ENCODE measurements around the gene HSPB1. TPM values are rescaled to one million over a fixed set of nuclear protein-coding genes. Genes with fewer than 3 reads are reported as not detected.
A peak's percentile ranks its signal among the peaks of the same experiment; 100 is the strongest.

The HSPB1 gene
- total and polyA plus RNA-seq, 7 experiments from 2014 or later: 26.3 to 93.5 (median 40.6) TPM

DNA sequence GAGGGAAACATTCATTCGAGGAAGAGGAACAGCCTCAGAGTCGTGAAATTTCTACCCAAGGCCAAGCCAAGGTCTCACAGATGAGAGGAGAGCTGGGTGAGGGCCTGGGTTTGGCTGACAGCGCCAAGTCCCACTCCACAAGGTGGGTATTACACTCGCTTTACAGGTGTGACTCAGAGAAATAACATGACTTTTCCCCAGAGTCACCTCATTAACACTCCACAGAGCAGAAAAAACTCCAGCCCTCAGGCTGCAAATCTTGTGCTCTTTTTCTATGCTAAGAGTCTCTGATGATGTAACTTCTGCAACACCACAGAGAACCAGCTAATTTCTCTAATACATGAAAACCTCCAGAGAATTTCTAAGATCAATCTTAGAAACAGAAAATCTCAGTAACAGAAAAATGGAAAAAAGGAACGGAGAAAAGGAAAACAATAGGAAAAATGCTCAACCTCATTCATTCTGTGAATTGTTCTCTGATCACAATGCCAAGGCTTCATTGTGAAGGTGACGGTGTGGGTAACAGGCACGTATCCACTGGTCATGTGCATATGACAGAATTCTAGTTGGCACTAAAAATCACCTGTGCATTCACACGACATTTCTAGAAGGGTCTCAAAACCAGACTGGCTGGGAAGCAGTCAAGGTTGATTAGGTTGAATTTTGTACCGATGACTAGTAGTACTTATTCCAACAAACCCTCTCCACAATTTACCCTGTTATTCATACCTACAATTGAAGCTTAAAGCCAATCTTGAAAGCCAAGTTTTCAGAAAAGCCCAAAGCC is 36.0 kb downstream of the HSPB1 start:
- H3K9me3 ChIP-seq (ENCODE audit: control insufficient read depth in 2 of 3, low read length in 3 of 3): no peaks in the 10 kb centered on the region
- ChIA-PET POLR2A (no interaction called here), CTCF (no interaction called here)
- intact Hi-C loops (cut with micrococcal nuclease): no loop called here
- peak overlapping the region in 1 of 9 donors; percentile 24 for H3K27ac Mint-ChIP-seq
- H3K27me3 ChIP-seq (ENCODE audit: control insufficient read depth in 2 of 2, insufficient read depth in 2 of 2, low read length in 2 of 2): no peaks in the 10 kb centered on the region
- DNase-seq (no peak), ATAC-seq (no peak)
- peaks cover 0 to 15% (median 0%) of the 10 kb centered on the region in 3 experiments for H3K36me3 ChIP-seq (ENCODE audit: control insufficient read depth in 2 of 3, insufficient read depth in 3 of 3, low read length in 3 of 3)
- no peak overlapping the region for H3K4me3 Mint-ChIP-seq
- peaks cover 3 to 21% (median 4%) of the 10 kb centered on the region in 5 donors for H3K36me3 Mint-ChIP-seq
- H3K4me1 ChIP-seq (ENCODE audit: control insufficient read depth in 2 of 2, insufficient read depth in 2 of 2, low read length in 2 of 2): no peaks in the 10 kb centered on the region
- no peaks in the 10 kb centered on the region for H3K27me3 Mint-ChIP-seq
- no peaks in the 10 kb centered on the region for H3K9me3 Mint-ChIP-seq
- H3K27ac ChIP-seq (ENCODE audit: low read depth, low read length): no peak overlapping the region
- H3K4me3 ChIP-seq (ENCODE audit: low read length): no peak overlapping the region
- H3K4me1 Mint-ChIP-seq: peaks cover 47 to 73% (median 64%) of the 10 kb centered on the region in 7 donors

DNA sequence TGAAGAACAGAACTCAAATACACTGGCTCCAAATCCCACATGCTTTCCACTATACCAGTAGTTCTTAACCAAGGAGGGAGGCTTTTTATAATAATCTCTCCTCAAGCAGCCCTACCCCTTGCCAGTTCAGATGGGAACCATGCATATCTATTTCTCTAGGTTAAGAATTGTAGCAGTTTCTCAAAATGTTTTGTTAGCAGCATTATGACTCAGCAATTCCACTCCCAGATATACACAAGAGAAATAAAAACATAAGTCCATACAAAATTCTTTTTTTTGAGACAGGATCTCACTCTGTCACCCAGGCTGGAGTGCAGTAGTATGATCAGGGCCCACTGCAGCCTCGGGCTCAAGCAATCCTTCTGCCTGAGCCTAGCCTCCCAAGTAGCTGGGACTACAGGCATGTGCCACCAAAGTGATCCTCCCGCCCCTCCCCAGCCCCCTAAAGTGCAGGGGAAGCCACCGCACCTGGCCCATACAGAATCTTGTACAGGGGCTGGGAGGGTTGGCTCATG is 38.2 kb downstream of the HSPB1 start:
- no peaks in the 10 kb centered on the region for H3K27me3 Mint-ChIP-seq
- DNase-seq (no peak), ATAC-seq (no peak)
- no peak overlapping the region for H3K4me3 Mint-ChIP-seq
- H3K27ac ChIP-seq (ENCODE audit: low read depth, low read length): no peak overlapping the region
- no peaks in the 10 kb centered on the region for H3K9me3 ChIP-seq (ENCODE audit: control insufficient read depth in 2 of 3, low read length in 3 of 3)
- no peaks in the 10 kb centered on the region for H3K27me3 ChIP-seq (ENCODE audit: control insufficient read depth in 2 of 2, insufficient read depth in 2 of 2, low read length in 2 of 2)
- H3K9me3 Mint-ChIP-seq: no peaks in the 10 kb centered on the region
- POLR2A ChIA-PET: no interaction called here
- H3K36me3 Mint-ChIP-seq: peaks cover 11 to 37% (median 16%) of the 10 kb centered on the region in 5 donors
- H3K27ac Mint-ChIP-seq: peak overlapping the region in 2 of 9 donors; percentile 9 to 39
- CTCF ChIA-PET: no interaction called here
- H3K4me1 Mint-ChIP-seq: peaks cover 54 to 80% (median 65%) of the 10 kb centered on the region in 7 donors
- no peak overlapping the region for H3K4me3 ChIP-seq (ENCODE audit: low read length)
- no peaks in the 10 kb centered on the region for H3K4me1 ChIP-seq (ENCODE audit: control insufficient read depth in 2 of 2, insufficient read depth in 2 of 2, low read length in 2 of 2)
- intact Hi-C loops (cut with micrococcal nuclease): loop anchor here (2.0 kb wide), 2 partner anchors 14 to 16 kb away; no protein-coding TSS in a partner anchor
- peaks cover 0 to 25% (median 0%) of the 10 kb centered on the region in 3 experiments for H3K36me3 ChIP-seq (ENCODE audit: control insufficient read depth in 2 of 3, insufficient read depth in 3 of 3, low read length in 3 of 3)

DNA sequence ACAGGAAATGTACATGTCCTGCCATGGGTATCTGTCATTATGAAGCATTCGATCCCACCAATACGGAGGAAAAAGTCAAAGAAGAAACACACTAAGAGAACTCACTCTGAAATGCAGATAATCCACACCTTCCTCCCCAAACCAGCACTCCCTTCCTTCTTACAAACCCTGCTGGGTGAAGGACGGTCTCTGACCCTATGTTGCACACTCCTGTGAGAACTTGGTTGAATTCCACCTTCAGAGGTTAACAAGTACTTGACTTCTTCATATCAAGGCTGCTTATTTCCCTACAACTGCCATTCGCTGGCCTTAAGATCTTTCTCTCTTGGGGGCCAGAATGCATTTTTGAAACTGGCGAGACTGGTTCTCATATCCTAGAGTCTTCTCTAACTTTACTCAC is 39.7 kb downstream of the HSPB1 start:
- no peaks in the 10 kb centered on the region for H3K27me3 Mint-ChIP-seq
- peaks cover 59 to 83% (median 72%) of the 10 kb centered on the region in 7 donors for H3K4me1 Mint-ChIP-seq
- DNase-seq (no peak), ATAC-seq (no peak)
- intact Hi-C loops (cut with micrococcal nuclease): no loop called here
- Histone ChIP-seq H3K4me3 (ENCODE audit: low read length) (no peak overlapping the region), H3K27ac (ENCODE audit: low read depth, low read length) (no peak overlapping the region), H3K36me3 (ENCODE audit: control insufficient read depth in 2 of 3, insufficient read depth in 3 of 3, low read length in 3 of 3) (peaks cover 0 to 24% (median 7%) of the 10 kb centered on the region in 3 experiments), H3K9me3 (ENCODE audit: control insufficient read depth in 2 of 3, low read length in 3 of 3) (no peaks in the 10 kb centered on the region), H3K27me3 (ENCODE audit: control insufficient read depth in 2 of 2, insufficient read depth in 2 of 2, low read length in 2 of 2) (no peaks in the 10 kb centered on the region), H3K4me1 (ENCODE audit: control insufficient read depth in 2 of 2, insufficient read depth in 2 of 2, low read length in 2 of 2) (peaks cover 0 to 13% of the 10 kb centered on the region in 2 donors)
- ChIA-PET CTCF (no interaction called here), POLR2A (interaction anchor here (1.0 kb wide), 1 partner anchor 16 kb away, joined by 3 read pairs; no protein-coding TSS in a partner anchor)
- no peaks in the 10 kb centered on the region for H3K9me3 Mint-ChIP-seq
- H3K4me3 Mint-ChIP-seq: peak overlapping the region in 3 of 10 donors; percentile 1 to 14 (median 11)
- H3K36me3 Mint-ChIP-seq: peaks cover 21 to 51% (median 31%) of the 10 kb centered on the region in 5 donors
- peak overlapping the region in 3 of 9 donors; percentile 4 to 73 (median 66) for H3K27ac Mint-ChIP-seq

DNA sequence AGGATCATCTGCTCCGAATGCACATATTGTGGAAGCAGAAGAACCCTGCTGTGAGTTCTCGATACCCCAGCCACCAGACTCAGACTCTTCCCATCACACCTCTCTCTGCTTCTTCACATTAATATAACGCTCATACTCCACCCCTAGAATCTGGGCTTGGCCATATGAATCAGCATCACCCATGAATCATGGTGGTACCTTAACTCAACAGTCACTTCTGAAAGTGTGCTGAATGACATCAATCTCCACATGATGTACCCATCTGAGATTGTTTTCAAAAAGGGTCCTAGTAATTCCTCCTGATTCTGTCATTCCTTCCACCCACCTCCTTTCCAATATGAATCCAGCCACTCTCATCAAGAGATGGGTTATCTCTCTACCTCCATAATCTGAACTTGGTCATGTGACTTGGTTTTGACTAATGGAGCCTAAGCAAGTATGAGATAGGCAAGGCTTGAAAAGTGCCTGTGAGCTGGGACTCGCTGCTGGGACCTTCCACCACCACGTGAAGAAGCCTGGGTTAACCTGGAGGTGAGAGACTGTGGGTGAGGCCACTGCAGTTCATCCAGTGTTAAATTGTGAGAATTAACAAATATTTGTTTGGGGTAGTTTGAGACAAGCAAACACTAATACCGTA is 40.9 kb downstream of the HSPB1 start:
- intact Hi-C loops (cut with micrococcal nuclease): no loop called here
- no peak overlapping the region for H3K4me3 ChIP-seq (ENCODE audit: low read length)
- Mint-ChIP-seq H3K9me3 (no peaks in the 10 kb centered on the region), H3K36me3 (peaks cover 24 to 53% (median 38%) of the 10 kb centered on the region in 5 donors), H3K4me1 (peaks cover 56 to 83% (median 69%) of the 10 kb centered on the region in 7 donors), H3K27ac (peak overlapping the region in 2 of 9 donors; percentile 3 to 64), H3K4me3 (peak overlapping the region in 1 of 10 donors; percentile 61), H3K27me3 (no peaks in the 10 kb centered on the region)
- ChIA-PET CTCF (no interaction called here), POLR2A (interaction anchor here (1.3 kb wide), 1 partner anchor 25 kb away, joined by 4 read pairs; no protein-coding TSS in a partner anchor)
- H3K27me3 ChIP-seq (ENCODE audit: control insufficient read depth in 2 of 2, insufficient read depth in 2 of 2, low read length in 2 of 2): no peaks in the 10 kb centered on the region
- ATAC-seq: no peak
- no peak overlapping the region for H3K27ac ChIP-seq (ENCODE audit: low read depth, low read length)
- no peaks in the 10 kb centered on the region for H3K9me3 ChIP-seq (ENCODE audit: control insufficient read depth in 2 of 3, low read length in 3 of 3)
- no peak for DNase-seq
- peaks cover 0 to 24% (median 7%) of the 10 kb centered on the region in 3 experiments for H3K36me3 ChIP-seq (ENCODE audit: control insufficient read depth in 2 of 3, insufficient read depth in 3 of 3, low read length in 3 of 3)
- H3K4me1 ChIP-seq (ENCODE audit: control insufficient read depth in 2 of 2, insufficient read depth in 2 of 2, low read length in 2 of 2): peaks cover 0 to 16% of the 10 kb centered on the region in 2 donors

DNA sequence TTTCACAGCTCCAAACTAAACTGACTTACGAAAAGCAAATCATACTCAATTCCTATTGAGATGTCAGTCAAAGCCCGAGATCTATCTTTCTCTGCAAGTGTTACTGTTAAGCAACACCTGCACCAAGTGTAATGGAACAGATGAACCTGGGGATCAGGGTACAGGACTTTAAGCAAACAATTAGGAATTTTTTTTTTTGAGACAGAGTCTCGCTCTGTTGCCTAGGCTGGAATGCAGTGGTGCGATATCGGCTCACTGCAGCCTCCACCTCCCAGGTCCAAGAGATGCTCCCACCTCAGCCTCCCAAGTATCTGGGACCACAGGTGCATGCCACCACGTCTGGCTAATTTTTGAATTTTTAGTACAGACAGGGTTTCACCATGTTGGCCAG is 41.5 kb downstream of the HSPB1 start:
- Mint-ChIP-seq H3K4me3 (no peak overlapping the region), H3K9me3 (no peaks in the 10 kb centered on the region), H3K27ac (peak overlapping the region in 1 of 9 donors; percentile 4), H3K27me3 (no peaks in the 10 kb centered on the region), H3K36me3 (peaks cover 24 to 53% (median 38%) of the 10 kb centered on the region in 5 donors), H3K4me1 (peaks cover 54 to 78% (median 68%) of the 10 kb centered on the region in 7 donors)
- Histone ChIP-seq H3K9me3 (ENCODE audit: control insufficient read depth in 2 of 3, low read length in 3 of 3) (no peaks in the 10 kb centered on the region), H3K36me3 (ENCODE audit: control insufficient read depth in 2 of 3, insufficient read depth in 3 of 3, low read length in 3 of 3) (peaks cover 0 to 24% (median 7%) of the 10 kb centered on the region in 3 experiments), H3K27me3 (ENCODE audit: control insufficient read depth in 2 of 2, insufficient read depth in 2 of 2, low read length in 2 of 2) (no peaks in the 10 kb centered on the region), H3K27ac (ENCODE audit: low read depth, low read length) (no peak overlapping the region), H3K4me3 (ENCODE audit: low read length) (no peak overlapping the region), H3K4me1 (ENCODE audit: control insufficient read depth in 2 of 2, insufficient read depth in 2 of 2, low read length in 2 of 2) (peaks cover 0 to 16% of the 10 kb centered on the region in 2 donors)
- intact Hi-C loops (cut with micrococcal nuclease): no loop called here
- ChIA-PET POLR2A (interaction anchor here (1.3 kb wide), 1 partner anchor 26 kb away, joined by 4 read pairs; no protein-coding TSS in a partner anchor), CTCF (no interaction called here)
- no peak for ATAC-seq
- DNase-seq: no peak

DNA sequence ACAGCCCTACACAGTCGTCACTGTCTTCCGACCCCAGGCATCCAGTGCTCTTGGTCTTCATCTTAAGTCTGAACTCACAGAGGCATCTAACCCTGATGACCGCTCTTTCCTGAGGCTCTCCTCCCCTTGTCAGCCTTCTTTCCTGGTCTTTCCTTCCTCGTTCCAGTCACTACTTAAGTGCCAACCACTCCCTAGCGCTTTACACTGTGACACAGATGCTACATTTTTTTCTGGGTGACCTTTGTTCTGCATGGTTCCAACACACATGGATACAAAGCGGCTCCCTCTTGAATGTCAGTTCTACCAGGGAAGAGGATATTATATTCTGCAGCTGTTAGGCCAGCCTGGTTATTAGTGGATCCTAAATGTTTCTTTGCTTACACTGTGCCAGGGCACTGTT is 43.6 kb downstream of the HSPB1 start:
- no peak overlapping the region for H3K4me3 ChIP-seq (ENCODE audit: low read length)
- POLR2A ChIA-PET: no interaction called here
- H3K27me3 ChIP-seq (ENCODE audit: control insufficient read depth in 2 of 2, insufficient read depth in 2 of 2, low read length in 2 of 2): no peaks in the 10 kb centered on the region
- H3K4me3 Mint-ChIP-seq: peak overlapping the region in 6 of 10 donors; percentile 22 to 76 (median 57)
- H3K4me1 ChIP-seq (ENCODE audit: control insufficient read depth in 2 of 2, insufficient read depth in 2 of 2, low read length in 2 of 2): peaks cover 0 to 16% of the 10 kb centered on the region in 2 donors
- no peak overlapping the region for H3K27ac ChIP-seq (ENCODE audit: low read depth, low read length)
- CTCF ChIA-PET: no interaction called here
- no peaks in the 10 kb centered on the region for H3K9me3 Mint-ChIP-seq
- no peaks in the 10 kb centered on the region for H3K9me3 ChIP-seq (ENCODE audit: control insufficient read depth in 2 of 3, low read length in 3 of 3)
- ATAC-seq: no peak
- H3K4me1 Mint-ChIP-seq: peaks cover 50 to 81% (median 73%) of the 10 kb centered on the region in 7 donors
- intact Hi-C loops (cut with micrococcal nuclease): loop anchor here in 1 of 2 donors (2.0 kb wide), 1 partner anchor 15 kb away; no protein-coding TSS in a partner anchor
- peaks cover 24 to 65% (median 44%) of the 10 kb centered on the region in 5 donors for H3K36me3 Mint-ChIP-seq
- no peaks in the 10 kb centered on the region for H3K27me3 Mint-ChIP-seq
- no peak for DNase-seq
- peak overlapping the region in 7 of 9 donors; percentile 29 to 65 (median 51) for H3K27ac Mint-ChIP-seq
- peaks cover 7 to 29% (median 7%) of the 10 kb centered on the region in 3 experiments for H3K36me3 ChIP-seq (ENCODE audit: control insufficient read depth in 2 of 3, insufficient read depth in 3 of 3, low read length in 3 of 3)

Measured in naive thymus-derived CD4-positive, alpha-beta T cell (primary cell).